Gastrocnemius medialis (tissue), 4 donors: ENCODE data around the gene FRAS1. TPM values are rescaled to one million over a fixed set of nuclear protein-coding genes. Genes with fewer than 3 reads are reported as not detected.
A peak's percentile ranks its signal among the peaks of the same experiment; 100 is the strongest.
"Not testable (repeated sequence)": the region's sequence is repeated elsewhere in the genome, so short reads cannot be mapped to it uniquely, and the experiment has no call there.

ENCODE experiments used
- ATAC-seq, 2 donors: fragments of 150-250 bp; one replicate each; pipeline ENCODE4 v1.9.1; 2016
- DNase-seq, 2 donors: peaks; one replicate each; pipeline ENCODE4 v3.0.0-alpha.2; 2019
- H3K27ac ChIP-seq, 4 donors: fragments of 200-600 bp; sonication (generic); 1 replicate in 1 of 4; 2 replicates in 3 of 4; pipeline ENCODE4 v1.5.1; 2016 to 2018; ENCODE audit warnings: mild to moderate bottlenecking in 2 of 4, moderate library complexity in 1 of 4
- H3K27me3 ChIP-seq, 3 donors: fragments of 200-600 bp; sonication (generic) in 2 of 3; 1 replicate in 1 of 3; 2 replicates in 2 of 3; pipeline versions ENCODE4 v1.5.1 to v1.6.0; 2016 to 2019; ENCODE audit warnings: mild to moderate bottlenecking in 1 of 3, moderate library complexity in 1 of 3
- H3K36me3 ChIP-seq, 2 donors: fragments of 200-600 bp; sonication (generic) in 1 of 2; one replicate each; pipeline ENCODE4 v1.5.1; 2017 to 2018
- H3K4me1 ChIP-seq, 2 donors: fragments of 200-600 bp; sonication (generic) in 1 of 2; one replicate each; pipeline ENCODE4 v1.5.1; 2016 to 2017; ENCODE audit warnings: mild to moderate bottlenecking in 2 of 2
- H3K4me3 ChIP-seq, 4 donors: fragments of 200-600 bp; sonication (generic) in 3 of 4; 1 replicate in 1 of 4; 2 replicates in 3 of 4; pipeline ENCODE4 v1.5.1; 2016 to 2019; ENCODE audit warnings: mild to moderate bottlenecking in 2 of 4
- H3K9me3 ChIP-seq, 3 donors: fragments of 200-600 bp; sonication (generic) in 2 of 3; 1 replicate in 1 of 3; 2 replicates in 2 of 3; pipeline ENCODE4 v1.5.1; 2016 to 2019
- POLR2A ChIP-seq, 2 donors: fragments of 450-650 bp; IDR thresholded peaks; one replicate each; pipeline ENCODE4 v1.6.1; 2017; ENCODE audit warnings: antibody characterized with exemption in 2 of 2, mild to moderate bottlenecking in 2 of 2, moderate library complexity in 2 of 2
- in situ Hi-C, 4 donors: fragments of 200-750 bp; cut with MboI; loops; one replicate each; pipeline versions ENCODE4 v1.15.0 to v1.8.0; 2017; ENCODE audit warnings: low sequenced_read_pairs in 4 of 4
- intact Hi-C: fragments of 100-400 bp; cut with DNase I; formaldehyde crosslinking; loops from one replicate; pipeline ENCODE4 v1.15.1; 2023; ENCODE audit warnings: low total_unique reads
- total RNA-seq, 4 donors: library from RNA; depleted of rRNA; stranded (reverse); fragments of >200 nt; gene quantifications; one replicate each; pipeline versions ENCODE4 v1.1.0 to v1.2.3, GENCODE V29; 2016
- TF ChIP-seq, protein P1 (sequence below), 5 experiments: fragments of 450-650 bp in 3 of 5; fragments of 200-600 bp in 2 of 5; sonication (generic) in 2 of 5; IDR thresholded peaks in 4 of 5; conservative IDR thresholded peaks in 1 of 5; 1 replicate in 4 of 5; 2 replicates in 1 of 5; pipeline ENCODE4 v1.5.1; 2016 to 2019; ENCODE audit warnings: antibody characterized with exemption in 5 of 5, mild to moderate bottlenecking in 3 of 5, moderate library complexity in 3 of 5

The FRAS1 gene
- total RNA-seq, 4 donors from 2014 or later: 0.39 to 0.64 (median 0.46) TPM

GRCh38 chr4:78544678-78545077 is 487.6 kb downstream of the FRAS1 start:
- H3K27me3 ChIP-seq: no peaks in the 10 kb centered on the region
- ATAC-seq (no peak), DNase-seq (no peak)
- TF ChIP-seq POLR2A (IDR thresholded peaks at IDR 0.05): no peak
- TF ChIP-seq, protein P1, sequence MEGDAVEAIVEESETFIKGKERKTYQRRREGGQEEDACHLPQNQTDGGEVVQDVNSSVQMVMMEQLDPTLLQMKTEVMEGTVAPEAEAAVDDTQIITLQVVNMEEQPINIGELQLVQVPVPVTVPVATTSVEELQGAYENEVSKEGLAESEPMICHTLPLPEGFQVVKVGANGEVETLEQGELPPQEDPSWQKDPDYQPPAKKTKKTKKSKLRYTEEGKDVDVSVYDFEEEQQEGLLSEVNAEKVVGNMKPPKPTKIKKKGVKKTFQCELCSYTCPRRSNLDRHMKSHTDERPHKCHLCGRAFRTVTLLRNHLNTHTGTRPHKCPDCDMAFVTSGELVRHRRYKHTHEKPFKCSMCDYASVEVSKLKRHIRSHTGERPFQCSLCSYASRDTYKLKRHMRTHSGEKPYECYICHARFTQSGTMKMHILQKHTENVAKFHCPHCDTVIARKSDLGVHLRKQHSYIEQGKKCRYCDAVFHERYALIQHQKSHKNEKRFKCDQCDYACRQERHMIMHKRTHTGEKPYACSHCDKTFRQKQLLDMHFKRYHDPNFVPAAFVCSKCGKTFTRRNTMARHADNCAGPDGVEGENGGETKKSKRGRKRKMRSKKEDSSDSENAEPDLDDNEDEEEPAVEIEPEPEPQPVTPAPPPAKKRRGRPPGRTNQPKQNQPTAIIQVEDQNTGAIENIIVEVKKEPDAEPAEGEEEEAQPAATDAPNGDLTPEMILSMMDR (IDR thresholded peaks at IDR 0.05 in 4 of 5, conservative IDR thresholded peaks at IDR 0.05 in 1 of 5): no peak
- in situ Hi-C loops: no loop called here
- no peaks in the 10 kb centered on the region for H3K36me3 ChIP-seq
- H3K9me3 ChIP-seq: no peaks in the 10 kb centered on the region
- H3K4me1 ChIP-seq: no peaks in the 10 kb centered on the region
- no peak overlapping the region for H3K27ac ChIP-seq
- H3K4me3 ChIP-seq: no peak overlapping the region
- intact Hi-C loops: no loop called here

DNA sequence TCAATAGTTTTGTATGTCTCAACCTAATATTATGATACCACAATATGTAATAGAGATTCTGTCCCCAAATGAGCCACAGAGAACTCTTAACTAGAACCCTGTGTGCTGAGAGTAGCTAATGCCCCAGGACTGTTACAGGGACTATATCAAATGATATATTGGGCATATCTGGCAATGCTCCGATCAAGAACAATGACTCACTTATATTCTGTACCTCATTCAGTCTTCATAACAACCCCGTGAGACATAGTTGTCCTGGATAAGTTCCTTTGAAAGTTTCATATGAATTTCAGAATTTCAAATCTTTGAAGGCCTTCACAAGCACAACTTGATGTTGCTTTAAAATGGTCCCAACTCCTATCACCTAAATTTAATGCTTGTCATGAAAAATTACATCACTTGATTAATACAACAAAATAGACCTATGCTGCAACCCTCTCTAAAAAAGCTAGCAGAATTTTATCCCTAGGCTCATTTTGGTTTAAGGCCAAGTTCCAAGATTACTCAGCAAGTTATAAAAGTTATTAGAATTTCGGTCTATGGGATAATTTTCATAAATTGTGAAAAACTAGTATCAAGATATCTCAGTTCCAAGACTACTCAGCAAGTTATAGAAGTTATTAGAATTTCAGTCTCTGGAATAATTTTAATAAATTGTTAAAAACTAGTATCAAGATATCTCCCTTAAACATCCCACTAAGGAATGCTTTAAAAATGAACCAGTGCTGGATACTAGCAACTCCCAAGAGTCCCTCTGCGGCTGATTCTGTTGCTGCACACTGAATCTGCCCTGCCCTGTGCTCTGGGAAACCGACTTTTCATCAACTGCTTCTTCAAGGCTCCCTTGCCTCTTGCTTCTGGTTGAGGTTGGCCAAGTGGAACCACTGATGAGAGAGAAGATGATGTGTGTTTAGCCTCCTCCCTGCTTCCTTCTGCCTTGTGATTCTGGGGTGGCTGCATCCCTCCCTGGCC is 488.4 kb downstream of the FRAS1 start:
- ATAC-seq (peak in 1 of 2 donors; percentile 45), DNase-seq (no peak)
- Histone ChIP-seq H3K9me3 (no peaks in the 10 kb centered on the region), H3K36me3 (no peaks in the 10 kb centered on the region), H3K4me3 (no peak overlapping the region), H3K4me1 (no peaks in the 10 kb centered on the region), H3K27me3 (no peaks in the 10 kb centered on the region), H3K27ac (no peak overlapping the region)
- in situ Hi-C loops (no loop called here), intact Hi-C loops (no loop called here)
- TF ChIP-seq POLR2A (IDR thresholded peaks at IDR 0.05): no peak
- TF ChIP-seq, protein P1 (IDR thresholded peaks at IDR 0.05 in 4 of 5, conservative IDR thresholded peaks at IDR 0.05 in 1 of 5): no peak

GRCh38 chr4:78547899-78548298 is 490.8 kb downstream of the FRAS1 start:
- in situ Hi-C loops, H3K27ac ChIP-seq, intact Hi-C loops, DNase-seq, H3K36me3 ChIP-seq, H3K9me3 ChIP-seq, H3K4me3 ChIP-seq, H3K4me1 ChIP-seq, ATAC-seq: not testable (repeated sequence)
- H3K27me3 ChIP-seq: peaks cover 0 to 10% (median 5%) of the 10 kb centered on the region in 3 donors

GRCh38 chr4:78548889-78549288 is 491.8 kb downstream of the FRAS1 start:
- intact Hi-C loops, H3K27ac ChIP-seq, H3K36me3 ChIP-seq, DNase-seq, ATAC-seq, H3K9me3 ChIP-seq, H3K4me3 ChIP-seq, in situ Hi-C loops, H3K4me1 ChIP-seq: not testable (repeated sequence)
- peaks cover 0 to 10% (median 5%) of the 10 kb centered on the region in 3 donors for H3K27me3 ChIP-seq

- H3K27ac ChIP-seq: peak within 1 kb of the TSS; percentile 59 to 82 (median 78)
- no peaks in the 10 kb centered on the region for H3K4me1 ChIP-seq
- in situ Hi-C loops: no loop called here
- DNase-seq (no peak), ATAC-seq (peak; percentile 46 to 64)
- intact Hi-C loops: no loop called here
- TF ChIP-seq POLR2A (IDR thresholded peaks at IDR 0.05): peak; percentile 33 to 64
- TF ChIP-seq, protein P1 (IDR thresholded peaks at IDR 0.05 in 4 of 5, conservative IDR thresholded peaks at IDR 0.05 in 1 of 5): no peak
- H3K4me3 ChIP-seq: peak within 1 kb of the TSS; percentile 50 to 78 (median 56)
- no peaks in the 10 kb centered on the region for H3K36me3 ChIP-seq
- no peaks in the 10 kb centered on the region for H3K9me3 ChIP-seq
- H3K27me3 ChIP-seq: peaks cover 0 to 10% (median 5%) of the 10 kb centered on the region in 3 donors
Measured at GRCh38 chr4:78551420-78552351, 494.6 kb downstream of the FRAS1 start, which contains the start of gene ANXA3. ANXA3 (plus strand) TSS chr4:78551770; CDS start chr4:78554474, 2,704 bp downstream.
